Panc1 (cell line): ENCODE results near the gene AIFM1.

Source experiments
- POLR2AphosphoS5 ChIP-seq: IDR thresholded peaks from 2 replicates; pipeline ENCODE4 v1.6.1; 2012; ENCODE audit warnings: mild to moderate bottlenecking, low read depth, low read length, moderate library complexity
- REST ChIP-seq, 2 experiments: IDR thresholded peaks; 2 replicates each; pipeline ENCODE4 v1.6.1; 2011 to 2012; ENCODE audit warnings: low read depth in 2 of 2, control low read depth in 1 of 2, low read length in 1 of 2, mild to moderate bottlenecking in 1 of 2, moderate library complexity in 1 of 2; ENCODE audit not compliant: insufficient read depth in 1 of 2
- SIN3A ChIP-seq: IDR thresholded peaks from 2 replicates; pipeline ENCODE4 v1.6.1; 2012; ENCODE audit warnings: low read depth, mild to moderate bottlenecking, low read length, moderate library complexity, borderline replicate concordance; ENCODE audit not compliant: insufficient read depth
- TF ChIP-seq, protein P1 (sequence below): fragments of 450-650 bp; IDR thresholded peaks from 2 replicates; pipeline ENCODE4 v1.5.1; 2017; ENCODE audit warnings: mild to moderate bottlenecking

DNA sequence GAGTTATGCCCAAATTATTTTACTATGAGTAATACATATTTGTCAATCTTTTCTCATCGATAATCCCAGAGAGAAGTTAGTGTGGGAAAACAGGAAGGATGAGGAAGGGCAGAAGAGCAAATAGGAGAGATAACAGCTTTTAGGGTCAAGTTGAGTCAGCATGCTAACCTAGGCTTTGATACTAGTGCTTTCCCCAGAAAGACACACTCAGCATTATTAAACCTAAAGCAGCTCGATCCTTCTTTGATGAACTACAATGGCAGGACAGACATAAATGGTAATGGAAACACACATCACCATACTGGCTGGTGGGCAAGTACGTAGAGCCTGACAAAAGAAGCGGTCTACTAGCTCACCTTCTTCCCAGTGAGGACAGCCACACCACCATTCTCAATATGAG, 20.5 kb downstream of the AIFM1 start:
- TF ChIP-seq, protein P1, sequence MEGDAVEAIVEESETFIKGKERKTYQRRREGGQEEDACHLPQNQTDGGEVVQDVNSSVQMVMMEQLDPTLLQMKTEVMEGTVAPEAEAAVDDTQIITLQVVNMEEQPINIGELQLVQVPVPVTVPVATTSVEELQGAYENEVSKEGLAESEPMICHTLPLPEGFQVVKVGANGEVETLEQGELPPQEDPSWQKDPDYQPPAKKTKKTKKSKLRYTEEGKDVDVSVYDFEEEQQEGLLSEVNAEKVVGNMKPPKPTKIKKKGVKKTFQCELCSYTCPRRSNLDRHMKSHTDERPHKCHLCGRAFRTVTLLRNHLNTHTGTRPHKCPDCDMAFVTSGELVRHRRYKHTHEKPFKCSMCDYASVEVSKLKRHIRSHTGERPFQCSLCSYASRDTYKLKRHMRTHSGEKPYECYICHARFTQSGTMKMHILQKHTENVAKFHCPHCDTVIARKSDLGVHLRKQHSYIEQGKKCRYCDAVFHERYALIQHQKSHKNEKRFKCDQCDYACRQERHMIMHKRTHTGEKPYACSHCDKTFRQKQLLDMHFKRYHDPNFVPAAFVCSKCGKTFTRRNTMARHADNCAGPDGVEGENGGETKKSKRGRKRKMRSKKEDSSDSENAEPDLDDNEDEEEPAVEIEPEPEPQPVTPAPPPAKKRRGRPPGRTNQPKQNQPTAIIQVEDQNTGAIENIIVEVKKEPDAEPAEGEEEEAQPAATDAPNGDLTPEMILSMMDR: no peak
- TF ChIP-seq SIN3A (no peak), POLR2AphosphoS5 (no peak), REST (IDR thresholded peaks at IDR 0.05; ENCODE audit: insufficient read depth in 1 of 2, low read depth in 2 of 2, low read length in 1 of 2) (no peak)
